Mucosa of descending colon (tissue), 3 donors: ENCODE data around the gene KCNH3. TPM values are rescaled to one million over a fixed set of nuclear protein-coding genes. Genes with fewer than 3 reads are reported as not detected.

Experiments used
- ATAC-seq: fragments of 200-7000 bp; cut with Tn5 transposase; one replicate; pipeline ENCODE4 v1.9.1; 2020; ENCODE audit warnings: mild to moderate bottlenecking, moderate library complexity
- DNase-seq, 3 donors: peaks; one replicate each; pipeline ENCODE4 v3.0.0-alpha.2; 2020
- H3K36me3 ChIP-seq: fragments of 200-600 bp; one replicate; pipeline ENCODE4 v1.8.0; 2021; ENCODE audit warnings: low read depth, mild to moderate bottlenecking
- H3K4me1 ChIP-seq: fragments of 200-600 bp; one replicate; pipeline ENCODE4 v1.8.0; 2021; ENCODE audit warnings: low read depth, mild to moderate bottlenecking
- H3K4me3 ChIP-seq: fragments of 200-600 bp; one replicate; pipeline ENCODE4 v1.8.0; 2021; ENCODE audit warnings: mild to moderate bottlenecking
- H3K9me3 ChIP-seq: fragments of 200-600 bp; one replicate; pipeline ENCODE4 v1.8.0; 2021; ENCODE audit warnings: mild to moderate bottlenecking
- intact Hi-C, 2 donors: fragments of 100-400 bp; cut with DNase I in 1 of 2; cut with micrococcal nuclease in 1 of 2; formaldehyde crosslinking; loops; one replicate each; pipeline versions ENCODE4 v1.11.0 to v1.11.1; 2022; cut with DNase I, micrococcal nuclease
- total RNA-seq, 3 donors: library from RNA; stranded (reverse); fragmentation: NEBNext Ultra II Directional in 2 of 3; extraction: Animal tissue kit (Norgen Biotek cat#: 25700) in 2 of 3; gene quantifications; one replicate each; pipeline versions ENCODE4 v1.2.1 to v1.2.4, GENCODE V29; 2021 to 2023
- TF ChIP-seq, protein P1 (sequence below): fragments of 200-600 bp; IDR thresholded peaks from one replicate; pipeline ENCODE4 v1.8.0; 2022; ENCODE audit warnings: antibody characterized with exemption, mild to moderate bottlenecking
- donor health status: DM: no; HTN: no; CAD: no; lungs with moderate emphysema.
- donor health status: DM: no; HTN: no; CAD: no.
- donor health status: DM: no; HTN: yes; CAD: no.

The KCNH3 gene
- total RNA-seq, 3 donors from 2014 or later: 0.13 to 0.19 TPM; not detected in 1

DNA sequence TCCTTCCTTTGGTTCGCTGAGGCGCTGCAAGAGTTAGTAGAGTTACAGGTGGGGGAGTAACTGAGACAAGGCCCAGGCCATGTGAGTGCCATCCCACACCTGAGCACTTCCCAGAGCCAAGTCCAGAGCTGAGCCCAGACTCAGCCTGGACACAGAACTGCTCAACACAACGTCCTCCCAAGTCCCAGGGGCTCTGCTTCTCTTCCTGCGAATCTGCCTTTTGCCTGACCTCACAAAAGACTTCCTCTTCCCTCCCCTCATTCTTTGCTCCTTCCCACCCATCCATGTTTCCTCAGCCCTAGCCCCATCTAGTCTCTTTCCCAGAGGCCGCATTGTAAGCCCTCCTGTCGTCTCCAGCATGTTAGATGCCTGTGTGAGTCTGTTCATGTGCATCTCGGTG lies 45.8 kb downstream of the KCNH3 start:
- intact Hi-C loops: no loop called here
- TF ChIP-seq, protein P1, sequence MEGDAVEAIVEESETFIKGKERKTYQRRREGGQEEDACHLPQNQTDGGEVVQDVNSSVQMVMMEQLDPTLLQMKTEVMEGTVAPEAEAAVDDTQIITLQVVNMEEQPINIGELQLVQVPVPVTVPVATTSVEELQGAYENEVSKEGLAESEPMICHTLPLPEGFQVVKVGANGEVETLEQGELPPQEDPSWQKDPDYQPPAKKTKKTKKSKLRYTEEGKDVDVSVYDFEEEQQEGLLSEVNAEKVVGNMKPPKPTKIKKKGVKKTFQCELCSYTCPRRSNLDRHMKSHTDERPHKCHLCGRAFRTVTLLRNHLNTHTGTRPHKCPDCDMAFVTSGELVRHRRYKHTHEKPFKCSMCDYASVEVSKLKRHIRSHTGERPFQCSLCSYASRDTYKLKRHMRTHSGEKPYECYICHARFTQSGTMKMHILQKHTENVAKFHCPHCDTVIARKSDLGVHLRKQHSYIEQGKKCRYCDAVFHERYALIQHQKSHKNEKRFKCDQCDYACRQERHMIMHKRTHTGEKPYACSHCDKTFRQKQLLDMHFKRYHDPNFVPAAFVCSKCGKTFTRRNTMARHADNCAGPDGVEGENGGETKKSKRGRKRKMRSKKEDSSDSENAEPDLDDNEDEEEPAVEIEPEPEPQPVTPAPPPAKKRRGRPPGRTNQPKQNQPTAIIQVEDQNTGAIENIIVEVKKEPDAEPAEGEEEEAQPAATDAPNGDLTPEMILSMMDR: no peak
- H3K4me1 ChIP-seq: no peaks in the 10 kb centered on the region
- ATAC-seq (no peak), DNase-seq (no peak)
- no peaks in the 10 kb centered on the region for H3K9me3 ChIP-seq
- H3K4me3 ChIP-seq: no peak overlapping the region
- H3K36me3 ChIP-seq: no peaks in the 10 kb centered on the region

- Histone ChIP-seq H3K9me3 (no peaks in the 10 kb centered on the region), H3K36me3 (no peaks in the 10 kb centered on the region), H3K4me1 (no peaks in the 10 kb centered on the region), H3K4me3 (no peak overlapping the region)
- no peak for DNase-seq
- intact Hi-C loops: no loop called here
- TF ChIP-seq, protein P1: no peak
- no peak for ATAC-seq
These were observed 46.9 kb downstream of the KCNH3 start for GRCh38 chr12:49585477-49586459.

- no peaks in the 10 kb centered on the region for H3K36me3 ChIP-seq
- no peak overlapping the region for H3K4me3 ChIP-seq
- no peaks in the 10 kb centered on the region for H3K4me1 ChIP-seq
- TF ChIP-seq, protein P1: no peak
- ATAC-seq: no peak
- no peaks in the 10 kb centered on the region for H3K9me3 ChIP-seq
- intact Hi-C loops: no loop called here
- DNase-seq: no peak
These were observed 48.5 kb downstream of the KCNH3 start for GRCh38 chr12:49587174-49587908.

- TF ChIP-seq, protein P1: no peak
- Histone ChIP-seq H3K4me3 (no peak overlapping the region), H3K4me1 (no peaks in the 10 kb centered on the region), H3K36me3 (no peaks in the 10 kb centered on the region), H3K9me3 (no peaks in the 10 kb centered on the region)
- ATAC-seq (no peak), DNase-seq (no peak)
- intact Hi-C loops: no loop called here
These were observed 49.5 kb downstream of the KCNH3 start for GRCh38 chr12:49588281-49588680.

DNA sequence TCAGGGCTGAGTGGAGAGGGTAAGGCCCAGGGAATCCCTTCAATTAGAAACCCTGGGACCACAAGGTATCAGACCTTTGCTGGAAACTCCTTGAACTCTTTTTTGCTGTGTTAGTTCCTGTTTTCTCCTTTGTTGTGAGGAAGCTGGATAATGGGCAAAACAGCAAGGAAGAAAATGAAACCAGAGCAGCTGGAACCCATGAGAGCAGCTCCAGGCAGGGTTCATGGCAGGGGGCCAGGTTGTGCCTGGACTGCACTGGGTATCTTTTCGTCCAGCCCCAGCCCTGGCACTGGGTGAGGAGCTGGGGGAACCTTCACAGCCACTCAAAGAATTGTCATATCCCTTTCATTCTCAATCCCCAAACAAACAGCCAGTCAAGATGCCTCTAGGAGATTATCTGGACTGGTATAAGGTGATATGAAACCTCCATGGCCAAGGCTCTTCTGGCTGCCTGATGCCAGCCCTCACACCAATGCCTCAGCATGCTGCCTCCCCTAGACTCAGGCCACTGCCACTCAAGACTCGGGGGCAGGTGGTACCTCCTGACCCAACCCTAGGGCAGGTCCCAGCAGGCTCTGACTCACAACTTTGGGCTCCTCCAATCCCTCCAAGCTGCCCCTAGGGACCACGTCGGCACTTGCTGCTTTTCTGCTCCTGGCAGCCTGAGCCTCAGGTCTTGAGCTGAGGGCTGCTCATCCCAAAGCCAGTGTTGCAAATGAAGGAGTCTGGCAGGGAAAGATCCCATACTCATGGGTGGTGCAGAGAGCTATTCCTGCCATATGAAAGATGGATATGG lies 50.1 kb downstream of the KCNH3 start:
- H3K9me3 ChIP-seq: no peaks in the 10 kb centered on the region
- TF ChIP-seq, protein P1: no peak
- DNase-seq (no peak), ATAC-seq (no peak)
- no peaks in the 10 kb centered on the region for H3K4me1 ChIP-seq
- no peak overlapping the region for H3K4me3 ChIP-seq
- intact Hi-C loops: no loop called here
- H3K36me3 ChIP-seq: no peaks in the 10 kb centered on the region
